ENCODE data around the gene CFAP299. TPM values are rescaled to one million over a fixed set of nuclear protein-coding genes. Genes with fewer than 3 reads are reported as not detected.

The CFAP299 gene
- total and polyA plus RNA-seq, 2 donors (not counting 1 experiment from before 2014, with no cell fraction given), result not detected

GRCh38 chr4:80911458-80911857, 575.9 kb downstream of the CFAP299 start:
- no peaks in the 10 kb centered on the region for H3K36me3 ChIP-seq (replicated peaks in 1 of 2; ENCODE audit: control extremely low read depth in 1 of 2, control insufficient read depth in 1 of 2, extremely low read depth in 1 of 2, insufficient read depth in 2 of 2, low read length in 1 of 2)
- no peaks in the 10 kb centered on the region for H4K20me1 ChIP-seq (ENCODE audit: control insufficient read depth, insufficient read depth, low read length, poor library complexity, severe bottlenecking)
- ATAC-seq (ENCODE audit: low read depth) (no peak), DNase-seq (no peak)
- H2AFZ ChIP-seq (ENCODE audit: insufficient read depth, low read depth, low read length, poor library complexity, severe bottlenecking), result no peak overlapping the region
- H3K9me3 Mint-ChIP-seq (ENCODE audit: insufficient read depth), result peaks cover 11% of the 10 kb centered on the region
- TF ChIP-seq EZH2 (IDR thresholded peaks at IDR 0.05; ENCODE audit: borderline replicate concordance, insufficient read depth, low read depth, low read length, poor library complexity, severe bottlenecking) (no peak), CTCF (IDR thresholded peaks at IDR 0.05) (no peak)
- POLR2A ChIA-PET, result no interaction called here
- no peak overlapping the region for H3K27ac ChIP-seq (ENCODE audit: low read length in 2 of 2)
- H3K4me1 Mint-ChIP-seq, result peaks cover 14% of the 10 kb centered on the region
- no peak overlapping the region for H3K27ac Mint-ChIP-seq
- peaks cover 7 to 8% of the 10 kb centered on the region in 2 donors for H3K4me1 ChIP-seq (ENCODE audit: control insufficient read depth in 2 of 2, insufficient read depth in 2 of 2, low read length in 2 of 2)
- H3K4me2 ChIP-seq (replicated peaks; ENCODE audit: low read depth, low read length, poor library complexity, severe bottlenecking), result no peak overlapping the region
- H3K27me3 ChIP-seq (replicated peaks in 1 of 4; ENCODE audit: control extremely low read depth in 1 of 4, control insufficient read depth in 3 of 4, insufficient read depth in 4 of 4, low read length in 3 of 4), result no peaks in the 10 kb centered on the region
- no peaks in the 10 kb centered on the region for H3K79me2 ChIP-seq (ENCODE audit: control insufficient read depth, insufficient read depth, low read length)
- no peak overlapping the region for H3K4me3 ChIP-seq (ENCODE audit: control extremely low read depth in 1 of 5, extremely low read depth in 1 of 5, insufficient read depth in 1 of 5, low read depth in 2 of 5, low read length in 4 of 5)
- no peak overlapping the region for H3K9ac ChIP-seq (ENCODE audit: low read length)
- no peaks in the 10 kb centered on the region for H3K27me3 Mint-ChIP-seq
- CTCF ChIA-PET, result interaction anchor here (1.2 kb wide), 1 partner anchor 159 kb away, joined by 3 read pairs; no protein-coding TSS in a partner anchor
- no peak overlapping the region for H3K4me3 Mint-ChIP-seq
- intact Hi-C loops (cut with micrococcal nuclease), result no loop called here
- H3K9me3 ChIP-seq (ENCODE audit: control extremely low read depth in 1 of 3, control insufficient read depth in 2 of 3, insufficient read depth in 1 of 3, low read length in 2 of 3), result peaks cover 3 to 16% (median 6%) of the 10 kb centered on the region in 3 donors

GRCh38 chr4:80912350-80912749, 576.8 kb downstream of the CFAP299 start:
- no peaks in the 10 kb centered on the region for H3K27me3 Mint-ChIP-seq
- Histone ChIP-seq H3K27me3 (replicated peaks in 1 of 4; ENCODE audit: control extremely low read depth in 1 of 4, control insufficient read depth in 3 of 4, insufficient read depth in 4 of 4, low read length in 3 of 4) (no peaks in the 10 kb centered on the region), H3K79me2 (ENCODE audit: control insufficient read depth, insufficient read depth, low read length) (no peaks in the 10 kb centered on the region), H3K9ac (ENCODE audit: low read length) (no peak overlapping the region), H3K27ac (ENCODE audit: low read length in 2 of 2) (no peak overlapping the region), H3K36me3 (replicated peaks in 1 of 2; ENCODE audit: control extremely low read depth in 1 of 2, control insufficient read depth in 1 of 2, extremely low read depth in 1 of 2, insufficient read depth in 2 of 2, low read length in 1 of 2) (no peaks in the 10 kb centered on the region), H3K4me2 (replicated peaks; ENCODE audit: low read depth, low read length, poor library complexity, severe bottlenecking) (no peak overlapping the region), H3K4me3 (ENCODE audit: control extremely low read depth in 1 of 5, extremely low read depth in 1 of 5, insufficient read depth in 1 of 5, low read depth in 2 of 5, low read length in 4 of 5) (no peak overlapping the region), H3K9me3 (ENCODE audit: control extremely low read depth in 1 of 3, control insufficient read depth in 2 of 3, insufficient read depth in 1 of 3, low read length in 2 of 3) (peaks cover 0 to 8% (median 4%) of the 10 kb centered on the region in 3 donors), H3K4me1 (ENCODE audit: control insufficient read depth in 2 of 2, insufficient read depth in 2 of 2, low read length in 2 of 2) (peaks cover 7 to 8% of the 10 kb centered on the region in 2 donors), H4K20me1 (ENCODE audit: control insufficient read depth, insufficient read depth, low read length, poor library complexity, severe bottlenecking) (no peaks in the 10 kb centered on the region), H2AFZ (ENCODE audit: insufficient read depth, low read depth, low read length, poor library complexity, severe bottlenecking) (no peak overlapping the region)
- H3K27ac Mint-ChIP-seq, result no peak overlapping the region
- no peak for DNase-seq
- H3K4me3 Mint-ChIP-seq, result no peak overlapping the region
- TF ChIP-seq EZH2 (IDR thresholded peaks at IDR 0.05; ENCODE audit: borderline replicate concordance, insufficient read depth, low read depth, low read length, poor library complexity, severe bottlenecking), result no peak
- TF ChIP-seq CTCF (IDR thresholded peaks at IDR 0.05), result no peak
- intact Hi-C loops (cut with micrococcal nuclease), result no loop called here
- H3K4me1 Mint-ChIP-seq, result peaks cover 14% of the 10 kb centered on the region
- peaks cover 6% of the 10 kb centered on the region for H3K9me3 Mint-ChIP-seq (ENCODE audit: insufficient read depth)
- POLR2A ChIA-PET, result no interaction called here
- CTCF ChIA-PET, result no interaction called here
- ATAC-seq (ENCODE audit: low read depth), result no peak
- whole genome bisulfite sequencing (ENCODE audit: insufficient coverage), result 100% methylated on average over 3 of the region's 7 CpGs
